HepG2 (cell line): ENCODE measurements around the gene TMIGD3. TPM values are rescaled to one million over a fixed set of nuclear protein-coding genes. Genes with fewer than 3 reads are reported as not detected.
A peak's percentile ranks its signal among the peaks of the same experiment; 100 is the strongest.

Source experiments
- ATAC-seq: fragments of 200-7000 bp; cut with Tn5 transposase; 3 replicates; pipeline ENCODE4 v1.9.1; 2020; ENCODE audit warnings: mild to moderate bottlenecking, moderate library complexity
- BruUV-seq: library from RNA; stranded (reverse); fragments of 400-500 nt; replicated peaks from 2 replicates; lab custom pipeline; 2021; lab: Mats Ljungman, UMichigan
- CTCF ChIA-PET: fragments of 300-600 bp; formaldehyde crosslinking; extraction: SDS; loops from one replicate; lab custom pipeline; 2021; ENCODE audit warnings: low total read pairs, inconsistent platforms, low intra/inter-chr PET ratio; lab: Yijun Ruan, JAX
- POLR2A ChIA-PET: fragments of 350-600 bp; sonication (Branson Sonifier 250); formaldehyde crosslinking; loops from one replicate; lab custom pipeline; 2020; ENCODE audit warnings: antibody characterized with exemption, inconsistent platforms; lab: Yijun Ruan, JAX
- DNase-seq: peaks from one replicate; pipeline ENCODE4 v3.0.0-alpha.2; 2015; ENCODE audit warnings: low spot score
- FAIRE-seq: peaks from 3 replicates; lab custom pipeline; 2011; peaks lifted over from hg19 to GRCh38; lab: Jason Lieb, UNC
- H2AFZ ChIP-seq: one replicate; pipeline ENCODE4 v1.6.1; 2011; ENCODE audit warnings: low read length, inconsistent platforms
- H3K27ac ChIP-seq: fragments of 300-600 bp; 3 replicates; pipeline ENCODE4 v1.8.0; 2011; ENCODE audit warnings: mixed run types, mild to moderate bottlenecking, mixed read lengths, low read length, inconsistent platforms; ENCODE audit not compliant: insufficient read depth; ENCODE audit errors: extremely low read length
- H3K27me3 ChIP-seq, 2 experiments: fragments of 200-600 bp in 1 of 2; 2 replicates in 1 of 2; 3 replicates in 1 of 2; pipeline versions ENCODE4 v1.6.0 to v1.8.0; 2011; ENCODE audit warnings: low read length in 2 of 2, mild to moderate bottlenecking in 2 of 2, moderate library complexity in 2 of 2, inconsistent platforms in 1 of 2; ENCODE audit not compliant: insufficient read depth in 2 of 2, control insufficient read depth in 1 of 2
- H3K36me3 ChIP-seq, 2 experiments: fragments of 200-600 bp in 1 of 2; replicated peaks in 1 of 2; 2 replicates in 1 of 2; 3 replicates in 1 of 2; pipeline versions ENCODE4 v1.5.1 to v1.8.0; 2011; ENCODE audit warnings: low read length in 2 of 2, inconsistent platforms in 1 of 2; ENCODE audit not compliant: insufficient read depth in 2 of 2, control insufficient read depth in 1 of 2
- H3K4me1 ChIP-seq: 2 replicates; pipeline ENCODE4 v1.5.1; 2012; ENCODE audit warnings: low read length, inconsistent platforms; ENCODE audit not compliant: insufficient read depth
- H3K4me2 ChIP-seq: 2 replicates; pipeline ENCODE4 v1.6.0; 2011; ENCODE audit warnings: low read depth, low read length, inconsistent platforms
- H3K4me3 ChIP-seq, 3 experiments: fragments of 200-600 bp in 1 of 3; sonication (generic), shearing (Covaris generic) in 1 of 3; replicated peaks in 1 of 3; 2 replicates each; pipeline ENCODE4 v1.5.1; 2011 to 2016; ENCODE audit warnings: low read length in 3 of 3, inconsistent platforms in 2 of 3, low read depth in 2 of 3, mild to moderate bottlenecking in 2 of 3, control low read depth in 1 of 3, mixed read lengths in 1 of 3; ENCODE audit not compliant: insufficient read depth in 1 of 3
- H3K79me2 ChIP-seq: one replicate; pipeline ENCODE4 v1.6.1; 2011; ENCODE audit warnings: low read length, inconsistent platforms; ENCODE audit not compliant: insufficient read depth
- H3K9ac ChIP-seq: 2 replicates; pipeline ENCODE4 v1.6.0; 2011; ENCODE audit warnings: mild to moderate bottlenecking, low read depth, low read length, inconsistent platforms; ENCODE audit not compliant: insufficient read depth
- H3K9me3 ChIP-seq: 2 replicates; pipeline ENCODE4 v1.5.1; 2012; ENCODE audit warnings: mild to moderate bottlenecking, low read length
- H4K20me1 ChIP-seq: 2 replicates; pipeline ENCODE4 v1.6.0; 2011; ENCODE audit warnings: inconsistent platforms, mild to moderate bottlenecking, low read length, moderate library complexity; ENCODE audit not compliant: insufficient read depth
- CHD4 ChIP-seq: fragments of 200-600 bp; sonication (generic); IDR thresholded peaks from 2 replicates; pipeline ENCODE4 v1.7.0; 2017; ENCODE audit warnings: mild to moderate bottlenecking, low read length, borderline replicate concordance
- GATAD2A ChIP-seq: IDR thresholded peaks from 2 replicates; pipeline ENCODE4 v1.6.1; 2016
- SATB2 ChIP-seq: sonication (generic); formaldehyde crosslinking; IDR thresholded peaks from 2 replicates; pipeline ENCODE4 v1.5.0; 2020; ENCODE audit warnings: missing genetic modification reagents
- ZFP36L1 ChIP-seq: sonication (generic); formaldehyde crosslinking; IDR thresholded peaks from 2 replicates; pipeline ENCODE4 v1.8.0; 2022; ENCODE audit warnings: mild to moderate bottlenecking, missing genetic modification reagents, moderate library complexity
- ZNF263 ChIP-seq: sonication (generic); formaldehyde crosslinking; IDR thresholded peaks from 2 replicates; pipeline ENCODE4 v1.4.0; 2020; ENCODE audit warnings: missing genetic modification reagents
- ZNF570 ChIP-seq: sonication (generic); formaldehyde crosslinking; IDR thresholded peaks from 2 replicates; pipeline ENCODE4 v1.4.0; 2020; ENCODE audit warnings: mild to moderate bottlenecking, missing genetic modification reagents, borderline replicate concordance
- ZNF629 ChIP-seq: sonication (generic); formaldehyde crosslinking; conservative IDR thresholded peaks from 2 replicates; pipeline ENCODE4 v1.5.0; 2020; ENCODE audit warnings: missing genetic modification reagents
- in situ Hi-C: cut with HindIII; loops from 2 replicates; pipeline ENCODE4 v1.10.0; 2017; ENCODE audit warnings: low pct_unique_long_range_greater_than_20kb; ENCODE audit not compliant: extremely low pct_ligation_motif_present
- intact Hi-C: fragments of 100-400 bp; cut with micrococcal nuclease; formaldehyde crosslinking; loops from one replicate; pipeline ENCODE4 v1.10.0; 2022; ENCODE audit not compliant: unreplicated experiment
- polyA plus RNA-seq, 8 experiments: library from polyadenylated mRNA; depleted of rRNA in 3 of 8; stranded (reverse) in 7 of 8; unstranded in 1 of 8; fragments of >200 nt; fragmentation: Illumina TruSeq in 4 of 8; extraction: Trizol in 4 of 8; gene quantifications; 2 replicates each; pipeline versions ENCODE4 v1.2.1 to v1.2.3, GENCODE V29; 2011 to 2016; ENCODE audit warnings: low read depth in 4 of 8, missing spikeins in 1 of 8, mixed read lengths in 1 of 8; ENCODE audit not compliant: insufficient read depth in 1 of 8
- total RNA-seq, 5 experiments: library from RNA; depleted of rRNA; stranded (reverse); fragments of >200 nt; fragmentation: Illumina TruSeq; extraction: Trizol; gene quantifications; 2 replicates each; pipeline ENCODE4 v1.2.3, GENCODE V29; 2016; ENCODE audit warnings: low read depth in 1 of 5
- TF ChIP-seq, protein P1 (sequence below): sonication (generic); formaldehyde crosslinking; IDR thresholded peaks from 2 replicates; pipeline ENCODE4 v1.4.0; 2020; ENCODE audit warnings: missing genetic modification reagents

Gene TMIGD3
- total and polyA plus RNA-seq, 2 of the 13 experiments (the other 11 are each of a cell fraction or from before 2014, with no cell fraction given) = not detected

DNA sequence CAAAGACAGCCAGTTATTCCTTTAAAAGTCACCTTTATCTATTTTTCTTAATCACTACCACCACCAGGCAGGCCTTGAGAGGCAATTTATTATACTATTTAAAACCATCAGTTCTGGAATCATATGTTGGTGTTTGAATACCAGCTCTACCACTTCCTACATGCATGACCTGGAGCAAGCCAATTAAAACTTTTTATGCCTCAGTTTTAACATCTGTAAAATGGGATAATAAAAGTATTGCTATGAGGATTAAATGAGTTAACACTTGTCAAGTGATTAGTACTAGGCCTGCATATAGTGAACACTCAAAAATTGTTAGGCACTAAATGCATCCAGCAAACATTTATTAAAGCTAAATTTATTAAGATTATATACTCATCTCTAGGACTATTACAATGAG lies 49.2 kb upstream of the TMIGD3 start:
- Histone ChIP-seq H3K36me3 (no peaks in the 10 kb centered on the region), H3K9ac (no peak overlapping the region), H3K79me2 (no peaks in the 10 kb centered on the region), H3K4me1 (peaks cover 52% of the 10 kb centered on the region), H3K4me3 (no peak overlapping the region), H2AFZ (no peak overlapping the region), H3K27me3 (no peaks in the 10 kb centered on the region), H3K9me3 (no peaks in the 10 kb centered on the region), H4K20me1 (no peaks in the 10 kb centered on the region)
- in situ Hi-C loops = no loop called here
- no peak for ATAC-seq
- no peak for DNase-seq
- FAIRE-seq = no peak
- intact Hi-C loops = no loop called here
- no peak for TF ChIP-seq ZFP36L1 (CRISPR knock-in tag)
- no peak for TF ChIP-seq ZNF570 (CRISPR knock-in tag)
- no peak for TF ChIP-seq GATAD2A (CRISPR knock-in tag)
- TF ChIP-seq CHD4 = 0 out of 2 replicates have a peak, but pooled peaks have one; percentile 67
- TF ChIP-seq, protein P1, sequence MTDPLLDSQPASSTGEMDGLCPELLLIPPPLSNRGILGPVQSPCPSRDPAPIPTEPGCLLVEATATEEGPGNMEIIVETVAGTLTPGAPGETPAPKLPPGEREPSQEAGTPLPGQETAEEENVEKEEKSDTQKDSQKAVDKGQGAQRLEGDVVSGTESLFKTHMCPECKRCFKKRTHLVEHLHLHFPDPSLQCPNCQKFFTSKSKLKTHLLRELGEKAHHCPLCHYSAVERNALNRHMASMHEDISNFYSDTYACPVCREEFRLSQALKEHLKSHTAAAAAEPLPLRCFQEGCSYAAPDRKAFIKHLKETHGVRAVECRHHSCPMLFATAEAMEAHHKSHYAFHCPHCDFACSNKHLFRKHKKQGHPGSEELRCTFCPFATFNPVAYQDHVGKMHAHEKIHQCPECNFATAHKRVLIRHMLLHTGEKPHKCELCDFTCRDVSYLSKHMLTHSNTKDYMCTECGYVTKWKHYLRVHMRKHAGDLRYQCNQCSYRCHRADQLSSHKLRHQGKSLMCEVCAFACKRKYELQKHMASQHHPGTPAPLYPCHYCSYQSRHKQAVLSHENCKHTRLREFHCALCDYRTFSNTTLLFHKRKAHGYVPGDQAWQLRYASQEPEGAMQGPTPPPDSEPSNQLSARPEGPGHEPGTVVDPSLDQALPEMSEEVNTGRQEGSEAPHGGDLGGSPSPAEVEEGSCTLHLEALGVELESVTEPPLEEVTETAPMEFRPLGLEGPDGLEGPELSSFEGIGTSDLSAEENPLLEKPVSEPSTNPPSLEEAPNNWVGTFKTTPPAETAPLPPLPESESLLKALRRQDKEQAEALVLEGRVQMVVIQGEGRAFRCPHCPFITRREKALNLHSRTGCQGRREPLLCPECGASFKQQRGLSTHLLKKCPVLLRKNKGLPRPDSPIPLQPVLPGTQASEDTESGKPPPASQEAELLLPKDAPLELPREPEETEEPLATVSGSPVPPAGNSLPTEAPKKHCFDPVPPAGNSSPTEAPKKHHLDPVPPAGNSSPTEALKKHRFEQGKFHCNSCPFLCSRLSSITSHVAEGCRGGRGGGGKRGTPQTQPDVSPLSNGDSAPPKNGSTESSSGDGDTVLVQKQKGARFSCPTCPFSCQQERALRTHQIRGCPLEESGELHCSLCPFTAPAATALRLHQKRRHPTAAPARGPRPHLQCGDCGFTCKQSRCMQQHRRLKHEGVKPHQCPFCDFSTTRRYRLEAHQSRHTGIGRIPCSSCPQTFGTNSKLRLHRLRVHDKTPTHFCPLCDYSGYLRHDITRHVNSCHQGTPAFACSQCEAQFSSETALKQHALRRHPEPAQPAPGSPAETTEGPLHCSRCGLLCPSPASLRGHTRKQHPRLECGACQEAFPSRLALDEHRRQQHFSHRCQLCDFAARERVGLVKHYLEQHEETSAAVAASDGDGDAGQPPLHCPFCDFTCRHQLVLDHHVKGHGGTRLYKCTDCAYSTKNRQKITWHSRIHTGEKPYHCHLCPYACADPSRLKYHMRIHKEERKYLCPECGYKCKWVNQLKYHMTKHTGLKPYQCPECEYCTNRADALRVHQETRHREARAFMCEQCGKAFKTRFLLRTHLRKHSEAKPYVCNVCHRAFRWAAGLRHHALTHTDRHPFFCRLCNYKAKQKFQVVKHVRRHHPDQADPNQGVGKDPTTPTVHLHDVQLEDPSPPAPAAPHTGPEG = no peak
- TF ChIP-seq SATB2 (CRISPR knock-in tag) = no peak
- TF ChIP-seq ZNF263 (CRISPR knock-in tag) = no peak
- peak; percentile 90 for TF ChIP-seq ZNF629 (CRISPR knock-in tag)
- TF ChIP-seq, all 625 proteins: peak for 2
- BruUV-seq = no TSS peak
- POLR2A ChIA-PET = interaction anchor here (1.7 to 2.3 kb wide), 2 partner anchors 17 to 44 kb away, joined by 7 to 9 read pairs; no protein-coding TSS in a partner anchor
- CTCF ChIA-PET = no interaction called here
- H3K27ac ChIP-seq = no peak overlapping the region
- H3K4me2 ChIP-seq = no peak overlapping the region
